ENCODE measurements around the gene CLCNKB. TPM values are rescaled to one million over a fixed set of nuclear protein-coding genes. Genes with fewer than 3 reads are reported as not detected.
"Not testable (repeated sequence)": the region's sequence is repeated elsewhere in the genome, so short reads cannot be mapped to it uniquely, and the experiment has no call there.

Gene CLCNKB
- total and polyA plus RNA-seq, 2 experiments from 2014 or later, result 1.3 to 1.9 TPM

GRCh38 chr1:16055613-16056520 is 12.3 kb downstream of the CLCNKB start (continued):
- TF ChIP-seq, protein P1, sequence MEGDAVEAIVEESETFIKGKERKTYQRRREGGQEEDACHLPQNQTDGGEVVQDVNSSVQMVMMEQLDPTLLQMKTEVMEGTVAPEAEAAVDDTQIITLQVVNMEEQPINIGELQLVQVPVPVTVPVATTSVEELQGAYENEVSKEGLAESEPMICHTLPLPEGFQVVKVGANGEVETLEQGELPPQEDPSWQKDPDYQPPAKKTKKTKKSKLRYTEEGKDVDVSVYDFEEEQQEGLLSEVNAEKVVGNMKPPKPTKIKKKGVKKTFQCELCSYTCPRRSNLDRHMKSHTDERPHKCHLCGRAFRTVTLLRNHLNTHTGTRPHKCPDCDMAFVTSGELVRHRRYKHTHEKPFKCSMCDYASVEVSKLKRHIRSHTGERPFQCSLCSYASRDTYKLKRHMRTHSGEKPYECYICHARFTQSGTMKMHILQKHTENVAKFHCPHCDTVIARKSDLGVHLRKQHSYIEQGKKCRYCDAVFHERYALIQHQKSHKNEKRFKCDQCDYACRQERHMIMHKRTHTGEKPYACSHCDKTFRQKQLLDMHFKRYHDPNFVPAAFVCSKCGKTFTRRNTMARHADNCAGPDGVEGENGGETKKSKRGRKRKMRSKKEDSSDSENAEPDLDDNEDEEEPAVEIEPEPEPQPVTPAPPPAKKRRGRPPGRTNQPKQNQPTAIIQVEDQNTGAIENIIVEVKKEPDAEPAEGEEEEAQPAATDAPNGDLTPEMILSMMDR (conservative IDR thresholded peaks at IDR 0.05; ENCODE audit: low read depth in 2 of 2), result peak; percentile 54 to 81

GRCh38 chr1:16056521-16056912 is 12.9 kb downstream of the CLCNKB start:
- H4K20me1 ChIP-seq (replicated peaks; ENCODE audit: insufficient read depth); H3K36me3 ChIP-seq (ENCODE audit: insufficient read depth); H3K4me1 Mint-ChIP-seq; H2AFZ ChIP-seq; DNase-seq (ENCODE audit: low spot score); H3K9me3 Mint-ChIP-seq; H3K4me3 Mint-ChIP-seq; H3K4me2 ChIP-seq; H3K4me3 ChIP-seq; H3K27ac Mint-ChIP-seq; H3K27me3 Mint-ChIP-seq (ENCODE audit: insufficient read depth, low read depth, poor library complexity); ATAC-seq; H3K27ac ChIP-seq (ENCODE audit: low read depth); H3K27me3 ChIP-seq (ENCODE audit: insufficient read depth); H3K36me3 Mint-ChIP-seq (ENCODE audit: low read depth); H3K4me1 ChIP-seq (ENCODE audit: insufficient read depth); H3K79me2 ChIP-seq (replicated peaks; ENCODE audit: insufficient read depth); H3K9me2 ChIP-seq (ENCODE audit: insufficient read depth); H3F3A ChIP-seq (replicated peaks; ENCODE audit: low read depth): not testable (repeated sequence)

- not testable (repeated sequence) for H4K20me1 ChIP-seq (replicated peaks; ENCODE audit: insufficient read depth); H3K27ac ChIP-seq (ENCODE audit: low read depth); H3K27ac Mint-ChIP-seq; H3K36me3 Mint-ChIP-seq (ENCODE audit: low read depth); H3K27me3 ChIP-seq (ENCODE audit: insufficient read depth); H3K4me3 Mint-ChIP-seq; DNase-seq (ENCODE audit: low spot score); H3K4me1 Mint-ChIP-seq; H2AFZ ChIP-seq; H3K9me2 ChIP-seq (ENCODE audit: insufficient read depth); H3K27me3 Mint-ChIP-seq (ENCODE audit: insufficient read depth, low read depth, poor library complexity); H3K36me3 ChIP-seq (ENCODE audit: insufficient read depth); H3K4me2 ChIP-seq; H3K79me2 ChIP-seq (replicated peaks; ENCODE audit: insufficient read depth); H3F3A ChIP-seq (replicated peaks; ENCODE audit: low read depth); H3K9me3 Mint-ChIP-seq; ATAC-seq; H3K4me3 ChIP-seq; H3K4me1 ChIP-seq (ENCODE audit: insufficient read depth)
Measured at GRCh38 chr1:16057314-16057915, 13.8 kb downstream of the CLCNKB start.

- H3K36me3 Mint-ChIP-seq (ENCODE audit: low read depth); H3K27me3 Mint-ChIP-seq (ENCODE audit: insufficient read depth, low read depth, poor library complexity): not testable (repeated sequence)
- peaks cover 14% of the 10 kb centered on the region for H3K4me1 Mint-ChIP-seq
Measured at GRCh38 chr1:16058394-16059120, 15.0 kb downstream of the CLCNKB start.

More at GRCh38 chr1:16058394-16059120, 15.0 kb downstream of the CLCNKB start:
- not testable (repeated sequence) for H3K27ac Mint-ChIP-seq; ATAC-seq; H3K4me3 Mint-ChIP-seq; H3K36me3 ChIP-seq (ENCODE audit: insufficient read depth); H2AFZ ChIP-seq; H3F3A ChIP-seq (replicated peaks; ENCODE audit: low read depth); H4K20me1 ChIP-seq (replicated peaks; ENCODE audit: insufficient read depth); H3K9me3 Mint-ChIP-seq; DNase-seq (ENCODE audit: low spot score); H3K79me2 ChIP-seq (replicated peaks; ENCODE audit: insufficient read depth); H3K4me2 ChIP-seq; H3K27me3 ChIP-seq (ENCODE audit: insufficient read depth); H3K27ac ChIP-seq (ENCODE audit: low read depth); H3K4me3 ChIP-seq; H3K9me2 ChIP-seq (ENCODE audit: insufficient read depth); H3K4me1 ChIP-seq (ENCODE audit: insufficient read depth)
